Stomach (tissue), 4 donors: ENCODE data around the gene ASAP2.

Source experiments
- POLR2A ChIP-seq, 4 donors: fragments of 450-650 bp; IDR thresholded peaks; one replicate each; pipeline ENCODE4 v1.6.1; 2016; ENCODE audit warnings: antibody characterized with exemption in 4 of 4, control low read depth in 2 of 4, mild to moderate bottlenecking in 1 of 4, moderate library complexity in 1 of 4
- TF ChIP-seq, protein P1 (sequence below), 7 experiments: fragments of 450-650 bp in 4 of 7; fragments of 200-600 bp in 3 of 7; sonication (generic) in 3 of 7; IDR thresholded peaks; one replicate each; pipeline ENCODE4 v1.5.1; 2016 to 2019; ENCODE audit warnings: antibody characterized with exemption in 7 of 7, control low read depth in 2 of 7, mild to moderate bottlenecking in 1 of 7

GRCh38 chr2:9333591-9334171 is 127.1 kb downstream of the ASAP2 start:
- no peak for TF ChIP-seq POLR2A (IDR thresholded peaks at IDR 0.05)
- TF ChIP-seq, protein P1, sequence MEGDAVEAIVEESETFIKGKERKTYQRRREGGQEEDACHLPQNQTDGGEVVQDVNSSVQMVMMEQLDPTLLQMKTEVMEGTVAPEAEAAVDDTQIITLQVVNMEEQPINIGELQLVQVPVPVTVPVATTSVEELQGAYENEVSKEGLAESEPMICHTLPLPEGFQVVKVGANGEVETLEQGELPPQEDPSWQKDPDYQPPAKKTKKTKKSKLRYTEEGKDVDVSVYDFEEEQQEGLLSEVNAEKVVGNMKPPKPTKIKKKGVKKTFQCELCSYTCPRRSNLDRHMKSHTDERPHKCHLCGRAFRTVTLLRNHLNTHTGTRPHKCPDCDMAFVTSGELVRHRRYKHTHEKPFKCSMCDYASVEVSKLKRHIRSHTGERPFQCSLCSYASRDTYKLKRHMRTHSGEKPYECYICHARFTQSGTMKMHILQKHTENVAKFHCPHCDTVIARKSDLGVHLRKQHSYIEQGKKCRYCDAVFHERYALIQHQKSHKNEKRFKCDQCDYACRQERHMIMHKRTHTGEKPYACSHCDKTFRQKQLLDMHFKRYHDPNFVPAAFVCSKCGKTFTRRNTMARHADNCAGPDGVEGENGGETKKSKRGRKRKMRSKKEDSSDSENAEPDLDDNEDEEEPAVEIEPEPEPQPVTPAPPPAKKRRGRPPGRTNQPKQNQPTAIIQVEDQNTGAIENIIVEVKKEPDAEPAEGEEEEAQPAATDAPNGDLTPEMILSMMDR (IDR thresholded peaks at IDR 0.05): peak in 5 of 7 experiments; percentile 38 to 74 (median 56)
